ENCODE results near the gene EN1. TPM values are rescaled to one million over a fixed set of nuclear protein-coding genes. Genes with fewer than 3 reads are reported as not detected.

Gene EN1
- polyA plus RNA-seq, 3 donors: not detected

- peaks cover 77 to 91% (median 78%) of the 10 kb centered on the region in 3 donors for H3K27me3 Mint-ChIP-seq (ENCODE audit: low read depth in 3 of 3)
- H3K36me3 Mint-ChIP-seq: no peaks in the 10 kb centered on the region
- DNase-seq: peak in 1 of 3 donors; percentile 27
- Histone ChIP-seq H3K27me3 (ENCODE audit: control insufficient read depth in 2 of 2, insufficient read depth in 2 of 2, low read length in 2 of 2) (peaks cover 70 to 85% of the 10 kb centered on the region in 2 donors), H3K4me2 (replicated peaks; ENCODE audit: extremely low read depth, low read length, poor library complexity, severe bottlenecking) (no peak overlapping the region), H3K27ac (ENCODE audit: low read depth in 1 of 2, low read length in 2 of 2) (no peak overlapping the region), H3K36me3 (replicated peaks in 1 of 2; ENCODE audit: control insufficient read depth in 1 of 2, insufficient read depth in 2 of 2, low read length in 2 of 2) (no peaks in the 10 kb centered on the region), H3K79me2 (ENCODE audit: insufficient read depth, low read length) (no peaks in the 10 kb centered on the region), H3K9ac (ENCODE audit: insufficient read depth, low read length, poor library complexity, severe bottlenecking) (no peak overlapping the region), H4K20me1 (ENCODE audit: insufficient read depth, low read length) (no peaks in the 10 kb centered on the region), H3K9me3 (replicated peaks in 1 of 2; ENCODE audit: control insufficient read depth in 1 of 2, insufficient read depth in 1 of 2, low read length in 2 of 2) (peaks cover 0 to 33% of the 10 kb centered on the region in 2 donors), H3K4me1 (ENCODE audit: control insufficient read depth in 1 of 2, insufficient read depth in 2 of 2, low read length in 2 of 2) (no peaks in the 10 kb centered on the region), H3K4me3 (replicated peaks in 1 of 3; ENCODE audit: low read depth in 2 of 3, low read length in 3 of 3) (no peak overlapping the region), H2AFZ (ENCODE audit: insufficient read depth, low read depth, low read length, poor library complexity, severe bottlenecking) (no peak overlapping the region)
- no peak overlapping the region for H3K4me3 Mint-ChIP-seq
- intact Hi-C loops (cut with micrococcal nuclease): no loop called here
- TF ChIP-seq CTCF (IDR thresholded peaks at IDR 0.05): no peak
- no peak overlapping the region for H3K27ac Mint-ChIP-seq
- H3K9me3 Mint-ChIP-seq: peaks cover 0 to 12% (median 1%) of the 10 kb centered on the region in 7 donors
- peaks cover 2% of the 10 kb centered on the region for H3K4me1 Mint-ChIP-seq
- no CpG with 5 or more reads among the region's 1 CpG for WGBS (ENCODE audit: insufficient coverage)
These were observed 14.3 kb upstream of the EN1 start for GRCh38 chr2:118861731-118862130.

GRCh38 chr2:118861242-118861641 lies 13.8 kb upstream of the EN1 start:
- intact Hi-C loops (cut with micrococcal nuclease): no loop called here
- Histone ChIP-seq H3K4me1 (ENCODE audit: control insufficient read depth in 1 of 2, insufficient read depth in 2 of 2, low read length in 2 of 2) (no peaks in the 10 kb centered on the region), H3K27ac (ENCODE audit: low read depth in 1 of 2, low read length in 2 of 2) (no peak overlapping the region), H3K4me3 (replicated peaks in 1 of 3; ENCODE audit: low read depth in 2 of 3, low read length in 3 of 3) (no peak overlapping the region), H3K9ac (ENCODE audit: insufficient read depth, low read length, poor library complexity, severe bottlenecking) (no peak overlapping the region), H3K4me2 (replicated peaks; ENCODE audit: extremely low read depth, low read length, poor library complexity, severe bottlenecking) (no peak overlapping the region), H3K27me3 (ENCODE audit: control insufficient read depth in 2 of 2, insufficient read depth in 2 of 2, low read length in 2 of 2) (peaks cover 75 to 89% of the 10 kb centered on the region in 2 donors), H3K79me2 (ENCODE audit: insufficient read depth, low read length) (no peaks in the 10 kb centered on the region), H2AFZ (ENCODE audit: insufficient read depth, low read depth, low read length, poor library complexity, severe bottlenecking) (no peak overlapping the region), H3K9me3 (replicated peaks in 1 of 2; ENCODE audit: control insufficient read depth in 1 of 2, insufficient read depth in 1 of 2, low read length in 2 of 2) (peaks cover 0 to 38% of the 10 kb centered on the region in 2 donors), H3K36me3 (replicated peaks in 1 of 2; ENCODE audit: control insufficient read depth in 1 of 2, insufficient read depth in 2 of 2, low read length in 2 of 2) (no peaks in the 10 kb centered on the region), H4K20me1 (ENCODE audit: insufficient read depth, low read length) (no peaks in the 10 kb centered on the region)
- no peak for DNase-seq
- Mint-ChIP-seq H3K9me3 (peaks cover 0 to 17% (median 3%) of the 10 kb centered on the region in 7 donors), H3K4me3 (peak overlapping the region in 1 of 2 donors; percentile 75), H3K27ac (no peak overlapping the region), H3K36me3 (no peaks in the 10 kb centered on the region), H3K4me1 (peaks cover 7% of the 10 kb centered on the region), H3K27me3 (ENCODE audit: low read depth in 3 of 3) (peaks cover 79 to 93% (median 80%) of the 10 kb centered on the region in 3 donors)
- no peak for TF ChIP-seq CTCF (IDR thresholded peaks at IDR 0.05)
- WGBS (ENCODE audit: insufficient coverage): 71% methylated on average over 4 of the region's 7 CpGs

Data from CD14-positive monocyte (primary cell).